ENCODE data around the gene DMRT2.

GRCh38 chr9:1057910-1058309, 7.8 kb downstream of the DMRT2 start:
- TF ChIP-seq REST (IDR thresholded peaks at IDR 0.05; ENCODE audit: borderline replicate concordance in 1 of 2, low read depth in 1 of 2, low read length in 2 of 2) (no peak), HNRNPH1 (optimal IDR thresholded peaks at IDR 0.05; ENCODE audit: low read depth, low read length) (no peak), CTCF (CRISPR knock-in tag; IDR thresholded peaks at IDR 0.05) (no peak), HMG20B (CRISPR knock-in tag; conservative IDR thresholded peaks at IDR 0.05) (no peak), TAF1 (CRISPR knock-in tag; IDR thresholded peaks at IDR 0.05) (no peak), E2F1 (CRISPR knock-in tag; IDR thresholded peaks at IDR 0.05) (no peak), POLR2AphosphoS5 (IDR thresholded peaks at IDR 0.05; ENCODE audit: low read depth, low read length) (no peak), ZNF12 (CRISPR knock-in tag; IDR thresholded peaks at IDR 0.05) (no peak), ZNF629 (CRISPR knock-in tag; conservative IDR thresholded peaks at IDR 0.05) (no peak)

Measured in HepG2 (cell line).